ENCODE results near the gene ETNK1.
A peak's percentile ranks its signal among the peaks of the same experiment; 100 is the strongest.
"Not testable (repeated sequence)": the region's sequence is repeated elsewhere in the genome, so short reads cannot be mapped to it uniquely, and the experiment has no call there.

Gene ETNK1, protein sequence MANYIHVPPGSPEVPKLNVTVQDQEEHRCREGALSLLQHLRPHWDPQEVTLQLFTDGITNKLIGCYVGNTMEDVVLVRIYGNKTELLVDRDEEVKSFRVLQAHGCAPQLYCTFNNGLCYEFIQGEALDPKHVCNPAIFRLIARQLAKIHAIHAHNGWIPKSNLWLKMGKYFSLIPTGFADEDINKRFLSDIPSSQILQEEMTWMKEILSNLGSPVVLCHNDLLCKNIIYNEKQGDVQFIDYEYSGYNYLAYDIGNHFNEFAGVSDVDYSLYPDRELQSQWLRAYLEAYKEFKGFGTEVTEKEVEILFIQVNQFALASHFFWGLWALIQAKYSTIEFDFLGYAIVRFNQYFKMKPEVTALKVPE

DNA sequence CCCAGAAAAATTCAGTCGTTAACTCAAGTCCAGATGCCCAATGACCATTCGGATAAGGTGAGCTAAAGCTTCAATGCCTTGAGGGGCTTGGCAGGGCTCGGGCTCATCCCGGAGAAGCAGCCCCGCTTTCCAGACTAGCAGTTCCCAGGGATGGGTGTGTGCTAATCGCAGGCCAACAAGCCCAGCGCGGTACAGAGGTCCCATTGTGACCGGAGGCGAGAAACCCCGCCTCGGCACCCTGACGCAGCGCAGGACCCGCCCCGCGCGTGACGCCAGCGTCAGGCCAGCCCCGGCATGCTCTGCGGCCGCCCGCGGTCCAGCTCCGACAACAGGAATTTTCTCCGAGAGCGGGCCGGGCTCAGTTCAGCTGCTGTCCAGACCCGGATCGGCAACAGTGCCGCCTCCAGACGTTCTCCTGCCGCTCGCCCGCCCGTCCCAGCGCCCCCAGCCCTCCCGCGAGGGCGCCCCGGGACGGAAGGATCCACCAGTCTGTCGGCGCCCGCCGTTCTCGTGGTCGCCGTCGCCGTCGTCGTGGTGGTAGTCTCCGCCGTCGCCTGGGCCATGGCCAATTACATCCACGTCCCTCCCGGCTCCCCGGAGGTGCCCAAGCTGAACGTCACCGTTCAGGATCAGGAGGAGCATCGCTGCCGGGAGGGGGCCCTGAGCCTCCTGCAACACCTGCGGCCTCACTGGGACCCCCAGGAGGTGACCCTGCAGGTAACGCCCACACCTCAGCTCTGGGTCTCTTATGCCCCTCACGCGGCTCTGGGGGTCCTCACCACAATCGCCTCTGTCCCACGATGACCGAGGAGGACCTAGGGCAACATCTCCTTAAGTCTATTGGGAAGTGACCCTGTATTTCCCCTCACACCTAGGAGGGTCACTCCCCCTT, at the start of gene ETNK1:
Gene ETNK1 (plus strand): TSS at position 302 of the 892 bp plus-strand sequence. CDS start 260 bp downstream, at position 562.
- DNase-seq, result peak; percentile 51

DNA sequence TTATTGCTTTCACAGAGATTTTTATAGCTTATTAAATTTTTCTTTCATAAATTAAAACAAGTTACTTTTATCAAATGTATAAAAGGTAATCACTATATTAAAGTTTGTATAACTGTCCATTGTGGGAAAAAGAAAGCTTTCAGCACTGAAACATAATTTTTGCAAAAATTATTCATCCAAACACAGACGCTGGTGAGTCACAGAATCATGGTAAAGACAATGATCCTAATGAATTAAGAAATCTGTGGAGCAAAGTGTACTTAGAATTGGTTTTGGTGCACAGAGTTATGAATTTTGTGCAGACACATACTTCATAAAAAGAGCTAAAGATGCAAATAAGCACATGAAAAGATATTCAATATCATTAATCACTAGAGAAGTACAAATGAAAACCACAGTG, 48.9 kb upstream of the ETNK1 start:
- DNase-seq, result no peak

DNA sequence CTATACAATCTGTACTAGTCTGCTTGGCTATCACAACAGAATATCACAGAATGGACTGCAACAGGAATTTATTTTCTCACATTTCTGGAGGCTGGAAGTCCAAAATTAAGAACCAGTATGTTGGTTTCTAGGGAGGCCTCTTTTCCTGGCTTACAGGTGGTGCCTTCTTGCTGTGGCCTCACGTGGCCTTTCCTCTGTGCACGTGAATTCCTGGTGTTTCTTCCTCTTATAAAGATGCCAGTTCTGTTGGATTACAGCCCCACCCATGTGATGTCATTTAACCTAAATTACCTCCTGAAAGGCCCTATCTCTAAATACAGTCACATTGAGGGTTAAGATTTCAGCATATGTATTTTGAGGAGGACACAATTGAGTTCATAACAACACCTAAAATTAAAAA, 48.5 kb upstream of the ETNK1 start:
- DNase-seq, result no peak

DNA sequence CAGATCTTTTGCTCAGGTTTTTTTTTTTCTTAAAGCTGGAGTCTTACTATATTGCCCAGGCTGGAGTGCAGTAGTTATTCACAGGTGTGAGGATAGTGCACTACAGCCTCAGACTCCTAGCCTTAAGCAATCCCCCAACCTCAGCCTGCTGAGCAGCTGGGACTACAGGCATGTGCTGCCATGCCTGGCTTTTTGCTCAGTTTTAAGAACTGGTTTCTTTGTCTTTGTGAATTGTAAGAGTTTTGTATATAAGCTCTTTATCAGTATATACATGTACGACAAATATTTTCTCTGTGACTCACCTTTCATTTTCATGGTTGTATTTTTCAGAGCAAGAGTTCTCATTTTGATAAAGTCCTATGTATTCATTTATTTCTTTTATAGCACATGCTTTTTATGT, 47.3 kb upstream of the ETNK1 start:
- DNase-seq, result no peak

DNA sequence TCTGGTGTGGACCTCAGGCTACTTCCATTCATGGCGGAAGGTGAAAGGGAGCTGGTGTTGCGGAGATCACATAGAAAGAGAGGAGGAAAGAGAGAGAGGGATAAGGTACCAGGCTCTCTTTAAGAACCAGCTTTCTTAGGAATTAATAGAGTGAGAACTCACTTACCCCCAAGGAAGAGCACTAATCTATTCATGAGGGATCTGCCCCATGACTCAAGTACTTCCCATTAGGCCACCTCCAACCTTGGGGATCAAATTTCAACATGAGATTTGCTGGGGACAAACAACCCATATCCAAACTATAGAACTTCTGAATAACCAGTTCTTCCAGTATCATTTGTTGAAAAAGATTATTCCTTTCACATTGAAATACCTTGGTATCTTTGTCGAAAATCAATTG, 46.6 kb upstream of the ETNK1 start:
- no peak for DNase-seq

DNA sequence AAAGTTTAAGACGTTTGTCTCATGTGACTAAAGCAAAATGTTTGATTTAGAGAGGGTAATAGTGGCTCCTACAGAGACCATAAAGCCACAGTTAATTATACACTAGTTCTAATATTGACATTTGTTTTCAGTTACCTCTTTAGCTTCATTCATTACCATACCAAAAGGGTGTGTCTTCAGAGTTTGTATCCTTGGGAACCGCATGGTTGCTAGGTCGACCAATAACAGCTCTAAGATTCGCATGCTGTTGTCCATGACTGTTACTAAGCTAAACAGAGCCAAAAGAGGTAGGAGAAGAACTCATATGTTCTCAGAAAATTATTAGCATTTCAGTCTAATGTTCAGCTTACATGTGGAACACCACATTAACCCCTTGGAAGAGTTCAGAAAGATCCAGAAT, 36.2 kb upstream of the ETNK1 start:
- DNase-seq, result peak; percentile 86

DNA sequence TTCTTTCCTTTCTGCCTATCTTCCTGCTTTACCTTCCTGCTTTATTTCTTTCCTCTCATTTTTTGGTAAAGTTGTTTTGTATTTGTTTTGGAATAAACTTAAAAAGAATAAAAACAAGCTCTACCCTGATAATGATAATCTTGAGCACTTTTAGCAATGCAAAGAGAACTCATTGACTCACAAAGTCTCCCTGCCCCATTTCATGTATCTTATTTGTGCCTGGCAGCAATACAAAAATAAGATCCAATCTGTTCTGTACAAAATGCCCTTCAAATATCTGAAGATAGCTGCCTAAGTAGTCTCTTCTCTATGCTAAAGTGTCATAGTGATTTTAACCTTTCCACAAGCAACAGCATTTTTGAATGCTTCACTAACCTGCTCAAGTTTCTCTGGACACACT, 31.1 kb upstream of the ETNK1 start:
- DNase-seq, result no peak

DNA sequence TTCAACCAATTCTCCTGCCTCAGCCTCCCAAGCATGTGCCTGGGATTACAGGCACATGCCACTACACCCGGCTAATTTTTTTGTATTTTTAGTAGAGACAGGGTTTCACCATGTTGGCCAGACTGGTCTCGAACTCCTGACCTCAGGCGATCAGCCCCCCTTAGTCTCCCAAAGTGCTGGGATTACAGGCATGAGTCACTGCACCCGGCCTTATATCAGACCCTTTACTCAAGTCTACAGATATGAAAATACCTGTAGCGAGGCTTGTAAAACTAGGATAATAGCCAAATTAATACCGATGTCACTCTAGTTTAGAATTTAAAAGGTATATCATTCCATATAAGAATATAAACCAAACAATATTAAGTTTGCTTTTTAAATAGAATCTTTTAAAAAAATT, 27.4 kb upstream of the ETNK1 start:
- not testable (repeated sequence) for DNase-seq

DNA sequence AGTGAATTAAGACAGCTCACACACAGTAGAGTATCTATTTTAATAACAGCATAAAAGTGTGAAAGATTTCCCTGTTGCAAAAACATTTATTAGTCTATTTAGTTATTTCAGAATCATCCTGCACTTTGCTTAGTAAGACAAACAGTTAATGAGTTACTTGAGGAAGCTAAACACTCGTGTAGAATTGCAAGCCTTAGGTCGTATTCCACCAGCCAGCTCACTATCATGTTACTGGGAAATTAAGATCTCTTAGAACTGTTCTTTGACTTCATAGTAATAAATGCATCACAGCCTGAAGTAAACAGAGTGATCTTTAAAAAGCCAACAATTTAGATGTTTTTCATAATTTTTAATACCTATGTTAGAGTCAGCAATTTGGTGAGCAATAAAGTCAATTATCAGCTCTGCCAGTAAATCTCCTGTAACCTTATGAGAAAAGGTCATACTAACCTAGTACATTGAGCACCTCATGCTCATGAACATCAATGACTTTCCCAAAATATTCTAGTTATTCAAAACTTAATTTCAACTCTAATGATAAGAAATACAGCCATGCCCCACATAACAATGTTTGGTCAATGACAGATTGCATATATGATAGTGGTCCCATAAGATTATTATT, 26.7 kb upstream of the ETNK1 start:
- no peak for DNase-seq

DNA sequence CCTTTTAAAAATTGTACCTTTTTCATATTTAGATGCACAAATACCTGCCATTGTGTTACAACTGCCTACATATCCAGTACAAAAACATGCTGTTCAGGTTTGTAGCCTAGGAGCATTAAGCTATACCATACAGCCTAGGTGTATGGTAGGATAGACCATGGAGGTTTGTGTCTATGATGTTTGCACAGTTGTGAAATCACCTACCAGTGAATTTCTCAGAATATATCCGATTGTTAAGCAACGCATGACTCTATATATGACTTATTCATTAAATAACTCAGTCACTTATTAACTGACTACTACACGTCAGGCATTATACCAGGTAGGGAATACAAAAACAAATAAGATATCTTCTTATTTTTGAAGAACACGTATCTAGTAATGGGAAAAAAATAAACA, 26.2 kb upstream of the ETNK1 start:
- DNase-seq, result no peak

DNA sequence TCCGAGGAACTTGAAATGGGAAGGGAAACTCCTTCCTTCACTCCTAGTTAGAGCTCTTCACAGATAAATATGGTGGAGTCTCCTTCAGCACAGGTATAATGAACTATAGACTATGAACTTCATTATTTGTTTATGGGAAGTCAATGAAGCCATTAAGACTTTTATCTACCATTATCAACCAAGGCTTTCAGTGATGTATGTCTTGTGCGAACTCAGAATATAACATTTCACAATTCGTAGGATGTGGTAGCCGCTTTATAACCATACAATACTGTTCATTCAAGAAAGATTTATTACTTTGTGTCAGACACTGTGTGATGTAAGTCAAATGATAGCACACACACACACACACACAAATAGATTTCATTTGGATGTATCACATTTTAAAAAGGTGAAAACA, 24.8 kb upstream of the ETNK1 start:
- no peak for DNase-seq

DNA sequence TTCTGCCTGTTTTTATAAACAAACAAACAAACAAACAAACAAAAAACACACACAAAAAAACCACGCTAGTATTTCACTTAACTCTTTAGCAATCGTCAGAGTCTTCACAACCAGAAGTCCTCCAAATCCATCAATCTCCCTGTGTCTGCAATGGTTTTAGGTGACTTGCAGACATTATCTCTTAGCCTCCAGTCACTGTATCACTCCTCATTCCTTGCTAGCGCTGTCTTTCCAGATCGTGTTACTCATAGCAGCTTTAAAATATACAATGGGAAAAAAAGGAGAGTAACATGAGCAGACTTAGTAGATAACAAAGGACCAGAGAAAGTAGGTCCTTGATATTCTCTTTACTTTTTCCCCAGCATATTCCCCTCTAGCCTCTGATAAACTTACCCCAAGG, 15.5 kb upstream of the ETNK1 start:
- DNase-seq, result no peak

DNA sequence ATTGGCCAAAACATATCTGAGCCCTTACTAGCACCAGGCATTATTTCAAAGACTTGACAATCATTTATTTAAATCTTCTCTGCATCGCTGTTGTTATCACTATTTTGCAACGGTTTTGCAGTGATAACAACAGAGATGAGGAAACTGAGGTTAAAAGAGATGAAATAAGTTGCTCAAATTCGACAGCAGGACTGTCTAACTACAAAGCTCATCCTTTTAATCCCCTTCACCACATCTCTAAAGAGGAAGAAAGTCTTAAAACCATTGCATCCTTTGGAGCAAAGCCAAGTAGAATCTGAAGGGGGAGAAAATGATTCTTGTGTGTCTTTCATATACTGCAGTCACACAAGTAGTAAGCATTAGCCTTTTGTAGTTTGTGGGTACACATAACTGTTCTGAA, 14.8 kb upstream of the ETNK1 start:
- no peak for DNase-seq

DNA sequence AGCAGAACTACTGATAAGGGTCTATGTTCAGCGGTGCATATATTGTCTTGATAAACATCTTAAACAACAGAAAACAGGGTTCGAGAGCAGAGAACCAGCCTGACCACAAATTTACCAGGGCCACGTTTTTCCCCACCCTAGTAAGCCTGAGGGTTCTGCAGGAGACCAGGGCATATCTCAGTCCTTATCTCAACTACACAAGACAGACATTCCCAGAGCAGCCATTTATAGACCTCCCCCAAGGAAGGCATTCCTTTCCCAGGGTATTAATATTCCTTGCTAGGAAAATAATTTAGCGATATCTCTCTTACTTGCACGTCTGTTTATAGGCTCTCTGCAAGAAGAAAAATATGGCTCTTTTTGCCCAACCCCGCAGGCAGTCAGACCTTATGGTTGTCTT, 12.1 kb upstream of the ETNK1 start:
- DNase-seq, result not testable (repeated sequence)

DNA sequence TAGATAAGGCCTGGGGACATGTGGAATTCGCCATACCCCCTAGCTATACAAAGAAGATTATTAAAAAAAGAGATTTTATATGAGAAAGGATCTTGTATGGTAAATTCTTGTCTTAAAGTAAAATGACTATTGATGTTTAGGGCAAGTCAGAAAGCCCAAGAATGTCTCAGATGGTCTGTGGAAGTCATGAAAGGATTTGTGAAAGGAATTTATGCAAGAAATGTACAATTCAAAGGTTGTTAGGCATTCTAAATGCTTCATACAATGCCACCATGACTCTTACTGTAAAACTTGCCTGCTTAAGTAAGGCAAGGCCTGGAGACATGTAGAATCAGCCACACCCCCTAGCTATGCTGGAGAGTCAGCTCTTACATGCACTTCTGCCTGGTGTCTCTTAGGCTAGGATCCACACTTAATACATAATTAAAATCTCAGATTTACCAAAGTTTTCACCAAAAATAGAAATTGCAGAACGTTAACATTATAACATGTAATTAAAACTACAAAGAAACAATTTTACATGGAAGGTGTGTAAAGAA, 8.9 kb upstream of the ETNK1 start:
- DNase-seq, result no peak

DNA sequence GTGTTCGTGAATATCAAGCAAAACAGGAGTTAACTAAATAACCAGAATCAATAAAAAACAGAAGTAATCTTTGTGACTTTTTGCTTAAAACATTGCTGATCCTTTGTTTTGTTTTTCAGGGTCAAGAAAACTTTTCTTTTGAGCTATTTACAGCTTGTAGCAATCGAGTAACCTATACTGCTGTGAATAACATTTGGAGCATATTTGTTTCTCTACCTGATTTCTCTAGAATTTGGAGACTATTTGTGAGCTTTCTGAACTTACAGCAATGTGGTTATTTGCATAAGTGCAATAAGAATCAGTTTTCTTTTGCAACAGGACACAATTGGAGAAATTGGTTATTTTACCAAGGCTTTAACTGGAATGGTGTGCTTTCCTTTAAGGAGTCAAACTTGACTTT, 7.3 kb upstream of the ETNK1 start:
- no peak for DNase-seq

DNA sequence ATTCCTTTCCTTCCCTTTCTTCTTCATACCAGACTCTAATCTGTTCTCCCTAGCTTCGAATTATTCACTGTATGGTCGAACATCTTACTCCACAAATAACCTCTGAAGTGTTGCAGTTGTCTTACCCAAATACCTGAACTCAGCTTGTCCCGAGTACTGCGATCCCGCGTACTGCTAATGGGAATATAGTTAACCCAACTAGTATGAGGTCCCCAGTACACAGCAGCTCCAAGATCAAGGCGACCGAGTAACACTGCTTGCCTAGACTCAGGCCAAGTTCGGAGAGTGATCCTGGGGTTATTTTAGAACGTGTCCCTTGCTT, 462 bp upstream of the ETNK1 start:
- DNase-seq, result no peak

DNA sequence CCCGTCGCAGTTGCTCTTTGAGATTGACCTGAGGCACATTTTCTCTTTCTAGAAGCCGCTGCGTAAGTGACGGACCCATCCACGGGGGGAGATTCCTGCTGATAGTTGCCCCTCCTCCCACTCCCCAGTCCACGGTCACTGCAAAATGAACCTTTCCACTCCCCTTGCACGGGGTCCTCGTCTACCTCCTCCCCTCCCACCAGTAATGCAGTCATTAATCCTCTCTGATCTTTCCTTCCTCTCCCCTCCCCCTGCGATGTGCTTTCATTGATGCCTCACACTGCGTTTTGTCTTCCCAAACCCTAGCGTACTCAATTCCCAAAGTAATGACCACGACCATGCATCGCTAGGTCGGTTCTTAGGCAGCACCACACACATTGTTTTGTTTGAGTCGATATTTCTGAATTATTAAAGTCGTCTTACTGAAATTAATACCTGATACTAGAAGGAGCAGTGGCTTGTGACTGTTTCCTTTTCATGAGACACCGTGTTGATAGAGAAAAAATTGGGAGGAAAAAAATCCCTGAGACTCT, 857 bp downstream of the ETNK1 start:
- peak; percentile 47 for DNase-seq

DNA sequence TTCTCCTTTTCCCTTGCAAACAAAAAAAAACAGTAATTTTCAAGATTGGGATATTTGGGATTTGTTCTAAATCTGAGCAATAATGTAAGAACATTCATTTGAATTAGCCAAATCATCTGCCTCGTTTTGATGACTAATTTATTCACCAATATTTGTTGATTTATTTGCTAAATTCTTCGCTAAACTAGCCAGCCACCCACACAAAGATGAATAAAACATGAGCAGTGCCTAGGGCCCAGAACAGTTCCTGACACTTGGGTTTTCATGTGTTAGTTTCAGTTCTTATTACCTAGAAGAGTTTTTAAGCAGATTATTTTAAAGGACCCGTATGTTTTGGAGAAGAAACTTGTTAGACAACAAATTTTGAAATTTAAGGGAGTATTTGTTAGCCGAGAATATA, 1.4 kb downstream of the ETNK1 start:
- no peak for DNase-seq

DNA sequence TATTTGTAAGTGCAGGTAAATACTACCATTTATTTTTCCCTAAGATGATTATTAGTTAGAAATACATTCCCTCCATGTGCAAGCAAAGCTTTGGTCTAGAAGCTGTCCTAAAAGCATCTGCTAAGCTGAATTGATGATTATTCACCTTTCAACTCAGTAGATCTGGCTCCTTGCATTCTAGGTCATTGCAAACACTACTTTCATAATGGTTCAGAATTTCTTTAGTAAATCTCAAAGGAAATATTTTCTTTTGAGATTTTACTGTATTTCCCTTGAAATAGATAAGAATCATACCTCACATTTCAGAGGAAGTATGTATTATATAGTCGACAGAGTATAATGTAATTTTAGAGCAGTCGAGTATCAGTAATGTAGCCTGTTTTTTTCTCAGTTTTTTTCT, 2.4 kb downstream of the ETNK1 start:
- DNase-seq, result no peak

DNA sequence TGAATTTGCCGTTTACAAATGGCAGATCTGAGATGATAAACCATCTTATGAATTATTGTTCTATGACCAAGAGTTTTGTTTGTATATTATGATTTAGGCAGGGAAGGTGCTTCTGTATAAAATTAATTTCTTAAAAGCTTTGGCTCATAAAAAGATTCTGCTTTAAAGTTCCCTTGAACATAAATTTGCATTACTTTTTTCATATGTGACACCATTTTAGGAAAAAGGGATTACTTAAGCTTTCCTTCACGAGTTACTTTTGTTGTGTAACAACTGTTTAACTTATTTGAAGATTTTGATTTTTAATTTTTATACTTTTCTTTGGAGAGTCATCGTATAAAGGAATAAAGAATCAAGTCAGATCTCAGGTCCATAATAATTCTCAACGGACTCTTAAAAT, 3.3 kb downstream of the ETNK1 start:
- DNase-seq, result no peak

DNA sequence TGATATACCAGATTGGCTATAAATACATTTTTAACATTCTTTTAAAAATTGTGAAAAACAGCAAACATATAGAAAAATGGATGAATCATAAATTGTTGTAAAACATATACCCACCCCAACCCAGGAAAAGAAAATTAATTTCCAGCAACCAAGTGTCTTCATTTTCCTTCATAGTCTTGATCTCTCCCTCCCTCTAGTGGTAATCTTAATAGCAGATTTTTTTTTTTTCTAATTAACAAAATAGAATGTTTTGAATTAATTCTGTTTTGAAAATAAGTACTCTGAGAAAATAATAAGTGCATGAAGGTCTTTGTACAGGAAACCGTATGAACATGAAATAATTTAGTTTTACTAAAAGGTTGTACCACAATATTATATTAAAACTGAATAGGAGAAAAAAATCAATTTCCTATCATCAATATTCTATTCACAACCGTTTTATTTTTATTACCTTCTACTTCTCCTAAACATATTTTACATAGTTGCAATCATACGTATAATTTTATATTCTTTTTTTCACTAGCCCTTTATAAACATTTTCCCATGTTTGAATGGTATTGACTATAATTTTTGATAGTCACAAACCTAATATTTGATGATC, 7.0 kb downstream of the ETNK1 start:
- DNase-seq, result no peak

DNA sequence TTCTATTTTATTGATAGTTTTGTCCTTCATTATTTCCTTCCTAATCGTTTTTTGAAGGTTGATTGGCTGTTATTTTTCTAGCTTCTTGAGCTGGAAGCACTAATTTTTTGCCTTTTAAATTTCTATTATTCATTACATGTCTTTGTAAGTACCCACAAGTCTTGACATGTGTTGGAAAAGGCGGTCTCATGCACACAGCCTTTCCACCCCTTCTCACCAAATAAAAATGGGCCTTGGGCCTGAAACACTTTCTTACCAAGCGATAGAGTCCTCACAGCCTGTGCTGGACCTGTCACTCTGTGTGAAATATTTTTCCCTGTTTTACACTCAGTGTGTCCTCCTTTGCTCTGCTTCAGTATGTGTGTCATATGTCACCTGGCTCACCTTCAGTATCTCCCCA, 9.9 kb downstream of the ETNK1 start:
- DNase-seq, result no peak
